SK-N-SH (cell line): Measurements from ENCODE around the gene PIGA. TPM values are rescaled to one million over a fixed set of nuclear protein-coding genes. Genes with fewer than 3 reads are reported as not detected.

Source experiments
- CTCF ChIA-PET: fragments of 300-600, 350-600 bp; formaldehyde crosslinking; extraction: SDS; loops from one replicate; lab custom pipeline; 2021; lab: Yijun Ruan, JAX
- POLR2A ChIA-PET: fragments of 350-600 bp; sonication (Branson Sonifier 250); formaldehyde crosslinking; extraction: SDS; loops from one replicate; lab custom pipeline; 2020; ENCODE audit warnings: antibody characterized with exemption, inconsistent platforms; lab: Yijun Ruan, JAX
- DNase-seq: peaks from one replicate; pipeline ENCODE4 v3.0.0; 2012
- H2AFZ ChIP-seq: fragments of 200-600 bp; sonication (generic); 2 replicates; pipeline ENCODE4 v1.8.1; 2016; ENCODE audit warnings: antibody characterized with exemption, mild to moderate bottlenecking, low read depth
- H3F3A ChIP-seq: fragments of 200-600 bp; sonication (generic); replicated peaks from 2 replicates; pipeline ENCODE3; 2016; ENCODE audit warnings: antibody characterized with exemption, mild to moderate bottlenecking; ENCODE audit not compliant: insufficient read depth
- H3K27ac ChIP-seq, 2 experiments: fragments of 200-500 bp in 1 of 2; fragments of 200-600 bp in 1 of 2; sonication (Bioruptor generic) in 1 of 2; sonication (generic), shearing (Covaris generic) in 1 of 2; 2 replicates each; pipeline versions ENCODE4 v1.5.1 to v1.6.1; 2014 to 2016; ENCODE audit warnings: low read depth in 2 of 2, inconsistent platforms in 1 of 2, low read length in 1 of 2, mild to moderate bottlenecking in 1 of 2, mixed read lengths in 1 of 2
- H3K27me3 ChIP-seq: fragments of 200-600 bp; sonication (generic), shearing (Covaris generic); 2 replicates; pipeline ENCODE4 v1.6.1; 2016; ENCODE audit warnings: mixed run types; ENCODE audit not compliant: insufficient read depth
- H3K36me3 ChIP-seq, 2 experiments: fragments of 200-500 bp in 1 of 2; fragments of 200-600 bp in 1 of 2; sonication (Bioruptor generic) in 1 of 2; sonication (generic) in 1 of 2; replicated peaks in 1 of 2; 2 replicates each; pipeline versions ENCODE3 to v1.5.1; 2014 to 2016; ENCODE audit warnings: low read length in 1 of 2, mild to moderate bottlenecking in 1 of 2; ENCODE audit not compliant: insufficient read depth in 2 of 2, control insufficient read depth in 1 of 2
- H3K4me1 ChIP-seq, 2 experiments: fragments of 200-500 bp in 1 of 2; fragments of 200-600 bp in 1 of 2; sonication (Bioruptor generic) in 1 of 2; sonication (generic), shearing (Covaris generic) in 1 of 2; 2 replicates each; pipeline versions ENCODE4 v1.5.1 to v1.6.1; 2014 to 2016; ENCODE audit warnings: low read depth in 1 of 2, low read length in 1 of 2, mixed run types in 1 of 2; ENCODE audit not compliant: insufficient read depth in 2 of 2, control insufficient read depth in 1 of 2
- H3K4me2 ChIP-seq: fragments of 200-600 bp; sonication (generic), shearing (Covaris generic); 2 replicates; pipeline ENCODE4 v1.6.1; 2017; ENCODE audit warnings: mixed run types
- H3K4me3 ChIP-seq, 2 experiments: fragments of 200-500 bp in 1 of 2; fragments of 200-600 bp in 1 of 2; sonication (Bioruptor generic) in 1 of 2; sonication (generic), shearing (Covaris generic) in 1 of 2; 2 replicates each; pipeline versions ENCODE4 v1.5.1 to v1.8.1; 2014 to 2016; ENCODE audit warnings: low read depth in 2 of 2, inconsistent platforms in 1 of 2, low read length in 1 of 2, mild to moderate bottlenecking in 1 of 2, mixed read lengths in 1 of 2, moderate library complexity in 1 of 2
- H3K79me2 ChIP-seq: fragments of 200-600 bp; sonication (generic); 2 replicates; pipeline ENCODE4 v1.8.1; 2017; ENCODE audit warnings: mild to moderate bottlenecking; ENCODE audit not compliant: insufficient read depth
- H3K9ac ChIP-seq: fragments of 200-600 bp; sonication (generic); 2 replicates; pipeline ENCODE4 v1.6.1; 2017; ENCODE audit warnings: mixed run types
- H3K9me2 ChIP-seq: fragments of 200-600 bp; sonication (generic); 2 replicates; pipeline ENCODE4 v1.6.1; 2017; ENCODE audit warnings: mixed run types
- H3K9me3 ChIP-seq: fragments of 200-600 bp; sonication (generic); 2 replicates; pipeline ENCODE4 v1.6.1; 2017; ENCODE audit warnings: mixed run types, mild to moderate bottlenecking, moderate library complexity
- H4K20me1 ChIP-seq: fragments of 200-600 bp; sonication (generic); 2 replicates; pipeline ENCODE4 v1.6.1; 2017; ENCODE audit warnings: mild to moderate bottlenecking, mixed run types; ENCODE audit not compliant: insufficient read depth
- CHD2 ChIP-seq: fragments of 150-350 bp; IDR thresholded peaks from 2 replicates; pipeline ENCODE4 v1.6.1; 2018; ENCODE audit warnings: low read length; ENCODE audit not compliant: partially characterized antibody
- ELF1 ChIP-seq: IDR thresholded peaks from 2 replicates; pipeline ENCODE4 v1.4.0; 2012
- EZH2phosphoT487 ChIP-seq: fragments of 200-600 bp; sonication (generic); IDR thresholded peaks from 2 replicates; pipeline ENCODE4 v1.6.1; 2017; ENCODE audit warnings: low read depth, mixed run types, mild to moderate bottlenecking, antibody characterized with exemption, moderate library complexity, borderline replicate concordance
- FOXM1 ChIP-seq: IDR thresholded peaks from 2 replicates; pipeline ENCODE4 v1.4.0; 2012; ENCODE audit warnings: low read depth, mild to moderate bottlenecking
- GABPA ChIP-seq: IDR thresholded peaks from 2 replicates; pipeline ENCODE4 v1.4.0; 2012; ENCODE audit warnings: low read depth, mild to moderate bottlenecking
- GATA2 ChIP-seq: sonication (generic); formaldehyde crosslinking; IDR thresholded peaks from 2 replicates; pipeline ENCODE4 v1.5.0; 2020; ENCODE audit warnings: mild to moderate bottlenecking, missing genetic modification reagents
- JUND ChIP-seq: IDR thresholded peaks from 2 replicates; pipeline ENCODE4 v1.4.0; 2012
- MEF2A ChIP-seq: IDR thresholded peaks from 2 replicates; pipeline ENCODE4 v1.4.0; 2012; ENCODE audit warnings: low read depth, borderline replicate concordance
- NFIC ChIP-seq: IDR thresholded peaks from 2 replicates; pipeline ENCODE4 v1.4.0; 2012; ENCODE audit warnings: borderline replicate concordance
- NRF1 ChIP-seq: IDR thresholded peaks from 2 replicates; pipeline ENCODE4 v1.6.1; 2012; ENCODE audit warnings: low read depth, mild to moderate bottlenecking, low read length
- POLR2AphosphoS5 ChIP-seq: IDR thresholded peaks from 2 replicates; pipeline ENCODE4 v1.6.1; 2012; ENCODE audit warnings: low read depth, low read length
- RAD21 ChIP-seq: IDR thresholded peaks from 2 replicates; pipeline ENCODE4 v1.6.1; 2012; ENCODE audit warnings: mild to moderate bottlenecking, low read length
- SMC3 ChIP-seq: IDR thresholded peaks from 2 replicates; pipeline ENCODE4 v1.6.1; 2012; ENCODE audit warnings: low read depth, low read length, improper control_type of control experiment
- TAF1 ChIP-seq: IDR thresholded peaks from 2 replicates; pipeline ENCODE4 v1.6.1; 2012; ENCODE audit warnings: low read depth, mild to moderate bottlenecking, low read length, moderate library complexity, borderline replicate concordance
- TCF12 ChIP-seq: IDR thresholded peaks from 2 replicates; pipeline ENCODE4 v1.4.0; 2012
- TEAD4 ChIP-seq: IDR thresholded peaks from 2 replicates; pipeline ENCODE4 v1.4.0; 2012; ENCODE audit warnings: mild to moderate bottlenecking, borderline replicate concordance; ENCODE audit not compliant: insufficient read depth
- USF1 ChIP-seq: IDR thresholded peaks from 2 replicates; pipeline ENCODE4 v1.4.0; 2012; ENCODE audit warnings: low read depth, borderline replicate concordance
- YY1 ChIP-seq: IDR thresholded peaks from 2 replicates; pipeline ENCODE4 v1.4.0; 2012; ENCODE audit warnings: low read depth, mild to moderate bottlenecking
- ZBTB33 ChIP-seq: IDR thresholded peaks from 2 replicates; pipeline ENCODE4 v1.4.0; 2012; ENCODE audit warnings: low read depth, borderline replicate concordance
- WGBS: methylation state at CpG from one replicate; pipeline ENCODE4 v1.1.6; 2017; ENCODE audit warnings: low lambda C conversion rate; 5-methylcytosine and 5-hydroxymethylcytosine counted together
- polyA plus RNA-seq, 3 experiments: library from polyadenylated mRNA; depleted of rRNA; stranded (reverse); fragments of >200 nt; gene quantifications; 2 replicates each; pipeline ENCODE4 v1.2.3, GENCODE V29; 2012
- TF ChIP-seq, protein P1 (sequence below): fragments of 150-350 bp; IDR thresholded peaks from 2 replicates; pipeline ENCODE4 v1.6.1; 2016; ENCODE audit warnings: mild to moderate bottlenecking, low read depth, low read length
- TF ChIP-seq, protein P2 (sequence below): IDR thresholded peaks from 2 replicates; pipeline ENCODE4 v1.4.0; 2012; ENCODE audit warnings: low read depth
- TF ChIP-seq, protein P3 (sequence below): fragments of 200-600 bp; sonication (generic); IDR thresholded peaks from 2 replicates; pipeline ENCODE4 v1.6.1; 2017; ENCODE audit warnings: antibody characterized with exemption, mild to moderate bottlenecking, moderate library complexity
- TF ChIP-seq, protein P4 (sequence below): IDR thresholded peaks from 2 replicates; pipeline ENCODE4 v1.6.1; 2012; ENCODE audit warnings: mild to moderate bottlenecking, low read depth, low read length, moderate library complexity

The PIGA gene
- polyA plus RNA-seq, 1 of the 3 experiments (the other 2 are of a cell fraction): 2.8 TPM

DNA sequence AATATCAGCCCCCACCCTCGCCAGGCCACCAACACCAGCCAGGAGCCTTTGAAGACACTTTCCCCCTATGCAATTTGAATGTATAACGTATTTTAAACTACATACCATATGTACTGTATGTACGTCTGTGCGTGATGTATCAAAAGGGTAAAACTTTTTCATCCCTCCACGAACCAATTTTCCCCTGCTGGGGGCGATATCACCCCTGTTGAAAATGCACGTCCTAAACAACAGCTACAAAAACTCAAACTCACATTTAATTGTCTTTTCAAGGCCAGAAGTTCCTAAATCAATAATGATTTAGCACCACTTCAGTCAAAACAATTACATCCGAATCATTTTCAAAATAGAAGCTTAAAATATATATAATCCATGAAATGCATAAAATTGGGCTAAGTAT, 47.5 kb upstream of the PIGA start:
- CTCF ChIA-PET: interaction anchor here (1.2 to 3.6 kb wide), 7 partner anchors 10 to 107 kb away, joined by 3 to 24 read pairs (median 4); no protein-coding TSS in a partner anchor
- Histone ChIP-seq H3K9me2 (no peaks in the 10 kb centered on the region), H3F3A (no peaks in the 10 kb centered on the region), H3K9ac (no peak overlapping the region), H2AFZ (no peak overlapping the region), H3K4me1 (no peaks in the 10 kb centered on the region), H3K36me3 (no peaks in the 10 kb centered on the region), H3K27ac (peak overlapping the region in 1 of 2 experiments; percentile 53; a peak in 2 of 4 replicates), H3K9me3 (no peaks in the 10 kb centered on the region), H4K20me1 (no peaks in the 10 kb centered on the region), H3K79me2 (no peaks in the 10 kb centered on the region), H3K4me2 (no peak overlapping the region), H3K4me3 (peak overlapping the region in 1 of 2 experiments; percentile 30; a peak in 1 of 4 replicates), H3K27me3 (no peaks in the 10 kb centered on the region)
- POLR2A ChIA-PET: no interaction called here
- 73% methylated on average over 8 of the region's 8 CpGs for WGBS
- DNase-seq: no peak
- TF ChIP-seq USF1 (no peak), GABPA (no peak), POLR2AphosphoS5 (no peak), MEF2A (no peak), GATA2 (CRISPR knock-in tag) (no peak), EZH2phosphoT487 (no peak), TEAD4 (no peak), ELF1 (no peak), ZBTB33 (no peak), RAD21 (peak; percentile 52), FOXM1 (no peak), TCF12 (no peak), TAF1 (no peak), YY1 (no peak), NRF1 (no peak), NFIC (no peak), JUND (no peak), CHD2 (no peak), SMC3 (peak; percentile 29; the same call in 1 of the 2 replicates)
- TF ChIP-seq, protein P1, sequence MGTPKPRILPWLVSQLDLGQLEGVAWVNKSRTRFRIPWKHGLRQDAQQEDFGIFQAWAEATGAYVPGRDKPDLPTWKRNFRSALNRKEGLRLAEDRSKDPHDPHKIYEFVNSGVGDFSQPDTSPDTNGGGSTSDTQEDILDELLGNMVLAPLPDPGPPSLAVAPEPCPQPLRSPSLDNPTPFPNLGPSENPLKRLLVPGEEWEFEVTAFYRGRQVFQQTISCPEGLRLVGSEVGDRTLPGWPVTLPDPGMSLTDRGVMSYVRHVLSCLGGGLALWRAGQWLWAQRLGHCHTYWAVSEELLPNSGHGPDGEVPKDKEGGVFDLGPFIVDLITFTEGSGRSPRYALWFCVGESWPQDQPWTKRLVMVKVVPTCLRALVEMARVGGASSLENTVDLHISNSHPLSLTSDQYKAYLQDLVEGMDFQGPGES: no peak
- TF ChIP-seq, protein P2, sequence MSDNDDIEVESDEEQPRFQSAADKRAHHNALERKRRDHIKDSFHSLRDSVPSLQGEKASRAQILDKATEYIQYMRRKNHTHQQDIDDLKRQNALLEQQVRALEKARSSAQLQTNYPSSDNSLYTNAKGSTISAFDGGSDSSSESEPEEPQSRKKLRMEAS: no peak
- TF ChIP-seq, protein P3, sequence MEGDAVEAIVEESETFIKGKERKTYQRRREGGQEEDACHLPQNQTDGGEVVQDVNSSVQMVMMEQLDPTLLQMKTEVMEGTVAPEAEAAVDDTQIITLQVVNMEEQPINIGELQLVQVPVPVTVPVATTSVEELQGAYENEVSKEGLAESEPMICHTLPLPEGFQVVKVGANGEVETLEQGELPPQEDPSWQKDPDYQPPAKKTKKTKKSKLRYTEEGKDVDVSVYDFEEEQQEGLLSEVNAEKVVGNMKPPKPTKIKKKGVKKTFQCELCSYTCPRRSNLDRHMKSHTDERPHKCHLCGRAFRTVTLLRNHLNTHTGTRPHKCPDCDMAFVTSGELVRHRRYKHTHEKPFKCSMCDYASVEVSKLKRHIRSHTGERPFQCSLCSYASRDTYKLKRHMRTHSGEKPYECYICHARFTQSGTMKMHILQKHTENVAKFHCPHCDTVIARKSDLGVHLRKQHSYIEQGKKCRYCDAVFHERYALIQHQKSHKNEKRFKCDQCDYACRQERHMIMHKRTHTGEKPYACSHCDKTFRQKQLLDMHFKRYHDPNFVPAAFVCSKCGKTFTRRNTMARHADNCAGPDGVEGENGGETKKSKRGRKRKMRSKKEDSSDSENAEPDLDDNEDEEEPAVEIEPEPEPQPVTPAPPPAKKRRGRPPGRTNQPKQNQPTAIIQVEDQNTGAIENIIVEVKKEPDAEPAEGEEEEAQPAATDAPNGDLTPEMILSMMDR: peak; percentile 44
- TF ChIP-seq, protein P4, sequence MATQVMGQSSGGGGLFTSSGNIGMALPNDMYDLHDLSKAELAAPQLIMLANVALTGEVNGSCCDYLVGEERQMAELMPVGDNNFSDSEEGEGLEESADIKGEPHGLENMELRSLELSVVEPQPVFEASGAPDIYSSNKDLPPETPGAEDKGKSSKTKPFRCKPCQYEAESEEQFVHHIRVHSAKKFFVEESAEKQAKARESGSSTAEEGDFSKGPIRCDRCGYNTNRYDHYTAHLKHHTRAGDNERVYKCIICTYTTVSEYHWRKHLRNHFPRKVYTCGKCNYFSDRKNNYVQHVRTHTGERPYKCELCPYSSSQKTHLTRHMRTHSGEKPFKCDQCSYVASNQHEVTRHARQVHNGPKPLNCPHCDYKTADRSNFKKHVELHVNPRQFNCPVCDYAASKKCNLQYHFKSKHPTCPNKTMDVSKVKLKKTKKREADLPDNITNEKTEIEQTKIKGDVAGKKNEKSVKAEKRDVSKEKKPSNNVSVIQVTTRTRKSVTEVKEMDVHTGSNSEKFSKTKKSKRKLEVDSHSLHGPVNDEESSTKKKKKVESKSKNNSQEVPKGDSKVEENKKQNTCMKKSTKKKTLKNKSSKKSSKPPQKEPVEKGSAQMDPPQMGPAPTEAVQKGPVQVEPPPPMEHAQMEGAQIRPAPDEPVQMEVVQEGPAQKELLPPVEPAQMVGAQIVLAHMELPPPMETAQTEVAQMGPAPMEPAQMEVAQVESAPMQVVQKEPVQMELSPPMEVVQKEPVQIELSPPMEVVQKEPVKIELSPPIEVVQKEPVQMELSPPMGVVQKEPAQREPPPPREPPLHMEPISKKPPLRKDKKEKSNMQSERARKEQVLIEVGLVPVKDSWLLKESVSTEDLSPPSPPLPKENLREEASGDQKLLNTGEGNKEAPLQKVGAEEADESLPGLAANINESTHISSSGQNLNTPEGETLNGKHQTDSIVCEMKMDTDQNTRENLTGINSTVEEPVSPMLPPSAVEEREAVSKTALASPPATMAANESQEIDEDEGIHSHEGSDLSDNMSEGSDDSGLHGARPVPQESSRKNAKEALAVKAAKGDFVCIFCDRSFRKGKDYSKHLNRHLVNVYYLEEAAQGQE: no peak
